CD4-positive, alpha-beta T cell treated with Interleukin-4 for 4 hours (primary cell): ENCODE results near the gene ADGRV1.
"Not testable (repeated sequence)": the region's sequence is repeated elsewhere in the genome, so short reads cannot be mapped to it uniquely, and the experiment has no call there.

Experiments used
- DNase-seq: peaks from one replicate; pipeline ENCODE4 v3.0.0-alpha.2; 2020

The ADGRV1 gene

DNA sequence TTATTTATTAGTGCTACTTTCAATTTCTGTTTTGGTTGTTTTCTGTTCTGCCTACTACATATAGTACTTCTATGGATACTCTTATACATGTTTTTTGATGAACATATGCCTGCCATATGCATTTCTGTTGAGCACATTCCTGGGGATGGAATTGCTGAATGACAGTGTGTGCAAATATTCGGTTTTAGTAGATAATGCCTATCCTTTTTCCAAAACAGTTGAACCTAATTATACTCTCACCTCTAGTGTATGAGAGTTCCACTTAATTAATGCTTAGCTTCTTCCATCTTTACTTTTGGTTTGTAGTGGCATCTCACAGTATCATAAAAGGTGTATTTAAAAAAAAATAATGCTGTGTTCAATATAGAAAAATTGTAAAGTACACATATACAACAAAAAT, 96.8 kb downstream of the ADGRV1 start:
- no peak for DNase-seq

- DNase-seq = no peak
Measured at GRCh38 chr5:90657030-90657429, 98.4 kb downstream of the ADGRV1 start.

DNA sequence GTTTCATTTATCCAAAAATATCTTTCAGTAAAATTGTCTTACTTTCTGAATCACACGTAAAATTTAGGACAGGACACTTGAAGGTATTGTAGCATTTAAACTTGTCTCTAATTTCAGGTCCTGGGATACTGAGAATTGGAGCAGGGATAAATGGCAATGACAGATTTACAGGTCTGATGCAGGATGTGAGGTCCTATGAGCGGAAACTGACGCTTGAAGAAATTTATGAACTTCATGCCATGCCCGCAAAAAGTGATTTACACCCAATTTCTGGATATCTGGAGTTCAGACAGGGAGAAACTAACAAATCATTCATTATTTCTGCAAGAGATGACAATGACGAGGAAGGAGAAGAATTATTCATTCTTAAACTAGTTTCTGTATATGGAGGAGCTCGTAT, 99.2 kb downstream of the ADGRV1 start:
- no peak for DNase-seq

DNA sequence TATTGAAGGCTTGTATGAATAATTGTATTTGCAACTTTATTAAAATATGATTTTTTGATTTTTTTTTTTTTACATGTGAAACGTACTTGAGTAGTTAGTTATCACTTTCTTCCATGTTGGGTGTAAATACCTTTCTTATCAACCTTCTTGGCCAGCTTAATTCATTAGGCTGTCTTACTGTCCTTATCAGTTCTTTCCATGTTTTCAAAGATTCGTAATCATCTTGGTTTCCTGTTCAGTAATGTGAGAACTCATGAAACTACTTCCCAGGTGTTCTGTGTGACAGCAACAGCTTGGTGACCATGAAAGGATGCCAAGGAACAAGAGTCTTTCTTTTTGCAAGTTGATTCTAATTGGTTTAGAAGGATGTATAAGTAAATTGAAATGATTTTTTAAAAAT, 100.0 kb downstream of the ADGRV1 start:
- DNase-seq = no peak

- DNase-seq = not testable (repeated sequence)
Measured at GRCh38 chr5:90668079-90668565, 109.5 kb downstream of the ADGRV1 start.

GRCh38 chr5:90675222-90675621, 116.6 kb downstream of the ADGRV1 start:
- DNase-seq = no peak

DNA sequence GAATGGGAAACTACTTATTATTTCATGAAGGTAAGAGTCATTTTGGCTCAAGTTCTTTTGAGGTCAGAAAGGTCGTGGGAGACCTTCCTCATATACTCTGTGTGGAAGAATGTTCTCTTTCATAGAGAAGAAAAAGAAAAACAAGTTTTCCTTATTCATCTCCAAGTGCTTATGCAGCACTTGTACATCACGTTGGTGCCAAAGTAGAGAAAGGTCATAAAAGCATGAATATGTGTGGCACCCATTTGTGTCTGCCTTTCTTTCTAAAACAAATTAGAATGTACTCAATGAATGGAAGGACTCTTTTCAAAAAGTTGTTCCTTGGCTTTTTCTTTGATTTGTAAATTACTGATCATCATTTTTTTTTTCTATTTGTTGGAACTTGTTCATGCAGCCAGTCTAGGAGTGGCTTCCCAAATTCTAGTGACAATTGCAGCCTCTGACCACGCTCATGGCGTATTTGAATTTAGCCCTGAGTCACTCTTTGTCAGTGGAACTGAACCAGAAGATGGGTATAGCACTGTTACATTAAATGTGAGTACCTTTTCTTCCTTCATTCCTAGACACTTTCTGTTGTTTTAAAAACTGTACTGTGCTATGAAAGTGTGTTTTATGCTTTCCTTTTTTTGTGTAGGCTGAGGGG, 122.4 kb downstream of the ADGRV1 start:
- DNase-seq = no peak

DNA sequence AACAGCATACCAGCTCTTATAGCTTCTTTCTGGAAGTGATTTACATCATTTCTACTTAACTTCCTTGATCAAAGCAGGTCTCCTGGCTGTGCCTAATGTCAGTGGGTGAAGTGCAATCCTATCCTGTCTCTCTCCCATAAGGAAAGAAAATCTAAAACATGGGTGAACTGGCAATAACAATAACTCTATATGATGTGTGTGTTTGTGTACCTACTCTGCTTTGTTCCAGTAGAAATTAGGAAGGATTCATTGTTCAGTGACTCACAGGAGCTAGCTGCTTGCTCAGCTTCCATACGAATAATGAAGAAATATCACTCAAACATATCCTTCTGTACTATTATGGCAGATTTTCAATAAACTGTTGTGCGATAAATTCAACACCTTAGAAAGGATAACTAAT, 123.7 kb downstream of the ADGRV1 start:
- DNase-seq = no peak

DNA sequence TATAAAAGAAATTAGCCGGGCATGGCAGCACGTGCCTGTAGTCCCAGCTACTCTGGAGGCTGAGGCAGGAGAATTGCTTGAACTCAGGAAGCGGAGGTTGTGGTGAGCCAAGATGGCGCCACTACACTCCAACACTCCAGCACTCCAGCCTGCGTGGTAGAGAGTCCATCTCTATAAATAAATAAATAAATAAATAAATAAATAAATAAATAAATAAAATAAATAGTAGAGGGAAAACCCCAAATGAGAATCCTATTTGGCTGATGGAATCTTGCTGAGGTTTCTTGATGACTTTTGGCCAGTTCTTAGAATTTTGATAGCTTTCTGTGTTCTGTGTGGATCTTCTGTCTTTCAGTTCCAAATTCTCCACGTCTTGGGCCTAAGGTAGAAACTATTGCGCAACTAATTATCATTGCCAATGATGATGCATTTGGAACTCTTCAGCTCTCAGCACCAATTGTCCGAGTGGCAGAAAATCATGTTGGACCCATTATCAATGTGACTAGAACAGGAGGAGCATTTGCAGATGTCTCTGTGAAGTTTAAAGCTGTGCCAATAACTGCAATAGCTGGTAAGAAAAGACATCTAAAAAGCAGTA, 126.9 kb downstream of the ADGRV1 start:
- no peak for DNase-seq

- not testable (repeated sequence) for DNase-seq
Measured at GRCh38 chr5:90686363-90686762, 127.8 kb downstream of the ADGRV1 start.

- DNase-seq = not testable (repeated sequence)
Measured at GRCh38 chr5:90687458-90687857, 128.9 kb downstream of the ADGRV1 start.

- no peak for DNase-seq
Measured at GRCh38 chr5:90689064-90689463, 130.5 kb downstream of the ADGRV1 start.

GRCh38 chr5:90690307-90690706, 131.7 kb downstream of the ADGRV1 start:
- DNase-seq = no peak

GRCh38 chr5:90691533-90691932, 132.9 kb downstream of the ADGRV1 start:
- DNase-seq = no peak

DNA sequence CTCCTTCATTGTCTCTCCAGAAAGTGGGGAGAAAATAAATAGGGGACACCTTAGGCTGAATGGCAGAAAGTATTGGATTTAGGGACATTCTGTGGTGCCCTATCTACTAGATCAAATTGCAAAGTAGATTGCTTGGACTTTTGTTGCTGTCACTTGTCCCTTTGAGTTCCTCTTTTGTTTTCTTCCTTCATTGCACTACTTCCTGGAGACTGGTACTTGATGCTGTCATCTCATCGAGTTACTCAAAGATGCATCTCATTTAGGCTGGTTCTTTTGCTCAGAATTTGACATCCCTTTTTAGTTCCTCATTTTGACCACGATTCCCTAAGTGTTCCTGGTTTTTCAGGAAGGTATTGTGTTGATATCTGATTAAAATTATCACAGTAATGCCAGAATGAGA, 137.6 kb downstream of the ADGRV1 start:
- DNase-seq = no peak

DNA sequence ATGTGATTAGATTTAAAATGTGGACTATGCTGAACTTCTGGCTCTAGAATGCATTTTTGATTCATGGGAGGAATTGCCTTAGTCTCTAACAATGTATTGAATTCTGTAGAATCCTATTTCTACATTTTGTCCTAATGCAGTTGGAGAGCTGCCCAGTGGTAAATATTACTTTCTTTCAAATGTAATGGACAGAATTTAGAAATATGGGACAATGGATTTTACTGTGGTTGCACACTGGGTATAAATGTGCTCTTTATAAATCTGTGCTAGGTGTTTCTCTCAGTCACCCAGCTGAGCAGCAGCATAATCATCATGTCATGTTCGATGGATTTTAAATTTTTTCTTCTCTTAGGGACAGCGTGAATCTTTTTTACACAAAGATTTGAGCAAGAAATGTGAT, 141.7 kb downstream of the ADGRV1 start:
- DNase-seq = no peak

DNA sequence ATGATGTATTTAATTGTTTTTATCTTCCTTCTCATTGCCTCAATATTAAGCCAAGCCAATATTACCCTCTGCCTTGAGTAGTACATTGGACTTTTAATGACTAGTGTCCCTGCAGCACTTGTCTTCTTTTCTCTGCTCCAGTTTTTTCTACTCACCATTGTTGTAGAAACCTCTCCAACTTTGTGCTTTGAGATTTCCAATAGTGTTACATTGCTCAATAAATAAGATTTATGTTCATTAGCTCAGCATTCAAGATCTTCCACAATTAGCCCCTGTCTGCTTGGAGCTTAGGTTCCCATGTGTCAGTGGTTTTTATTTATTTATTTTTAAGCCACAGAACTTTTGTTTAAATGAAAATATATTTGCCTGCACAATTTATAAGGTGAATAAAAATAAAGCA, 145.3 kb downstream of the ADGRV1 start:
- DNase-seq = no peak

GRCh38 chr5:90707698-90708097, 149.1 kb downstream of the ADGRV1 start:
- DNase-seq = no peak

DNA sequence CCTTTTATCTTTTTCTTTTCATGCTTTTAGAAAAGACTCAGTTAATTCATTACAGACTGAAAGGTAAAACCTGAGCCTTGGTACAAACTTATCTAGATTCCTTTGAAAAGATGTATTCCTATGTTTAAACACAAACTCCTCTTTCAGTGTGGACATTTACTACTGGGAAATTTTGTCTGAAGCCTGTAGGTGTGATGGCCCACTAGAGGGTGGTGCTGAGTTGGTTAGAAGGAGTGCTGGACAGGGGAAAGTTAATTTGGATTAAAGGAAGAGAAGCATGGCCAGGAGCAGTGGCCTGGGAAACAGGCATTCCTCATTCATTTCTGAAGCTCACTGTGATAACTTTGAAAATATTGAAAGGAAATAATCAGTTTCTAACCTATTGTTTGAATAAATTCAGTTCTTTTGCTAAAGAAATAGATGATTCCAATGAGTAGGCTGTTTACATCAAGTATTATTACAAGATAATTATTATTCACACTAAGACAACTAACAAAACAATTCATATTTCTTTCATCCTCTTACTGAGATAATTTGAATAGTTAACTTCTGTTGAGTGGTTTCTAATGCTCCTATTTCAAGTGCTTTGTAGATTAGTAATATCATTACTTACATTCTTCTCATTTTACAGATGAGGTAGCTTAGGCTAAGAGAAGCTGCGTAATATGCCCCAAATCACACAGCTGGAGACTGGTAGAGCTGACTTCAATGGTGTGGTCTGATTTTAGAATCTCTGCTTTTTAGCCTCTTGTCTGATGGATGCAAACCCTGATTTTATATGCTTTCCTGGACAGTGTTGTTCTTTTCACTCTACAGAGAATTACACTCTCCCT, 150.9 kb downstream of the ADGRV1 start:
- no peak for DNase-seq

DNA sequence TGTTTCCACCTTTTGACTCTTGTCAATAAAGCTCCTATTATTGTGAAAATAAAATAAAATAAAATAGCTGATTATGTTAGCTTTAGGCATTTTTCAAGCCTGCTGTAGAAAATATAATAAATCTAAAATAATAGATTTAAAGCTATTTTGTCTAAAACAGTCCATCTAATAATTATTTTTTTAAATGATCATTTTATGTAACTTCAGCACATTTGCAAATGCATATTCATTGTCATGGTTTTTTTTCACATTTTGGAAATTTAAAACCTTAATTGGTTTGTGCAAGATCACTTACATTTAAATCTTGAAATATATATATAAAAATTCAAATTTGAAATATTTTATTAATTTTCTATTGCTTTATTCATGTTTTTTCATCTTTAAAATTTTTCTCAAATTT, 159.8 kb downstream of the ADGRV1 start:
- DNase-seq = no peak

DNA sequence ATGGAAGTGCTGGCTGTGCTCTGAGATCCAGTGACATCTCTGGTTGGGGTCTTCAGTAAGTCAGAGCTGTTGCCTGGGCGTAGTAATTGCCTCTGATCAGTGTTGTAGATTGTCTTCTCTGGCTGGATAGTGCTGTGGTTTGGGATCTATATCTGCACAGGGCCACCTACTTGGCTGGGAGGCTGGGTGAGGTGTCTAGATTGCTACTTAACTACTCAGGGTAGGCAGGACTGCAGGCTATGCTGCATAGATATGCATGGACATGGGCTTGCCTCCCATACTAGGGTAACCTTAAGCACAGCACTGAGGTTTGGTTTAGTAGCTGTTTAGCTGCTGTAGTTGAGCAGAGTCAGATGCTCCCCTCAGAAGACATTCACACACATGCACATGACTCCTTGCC, 181.0 kb downstream of the ADGRV1 start:
- no peak for DNase-seq

- DNase-seq = no peak
Measured at GRCh38 chr5:90740244-90740799, 181.7 kb downstream of the ADGRV1 start.

DNA sequence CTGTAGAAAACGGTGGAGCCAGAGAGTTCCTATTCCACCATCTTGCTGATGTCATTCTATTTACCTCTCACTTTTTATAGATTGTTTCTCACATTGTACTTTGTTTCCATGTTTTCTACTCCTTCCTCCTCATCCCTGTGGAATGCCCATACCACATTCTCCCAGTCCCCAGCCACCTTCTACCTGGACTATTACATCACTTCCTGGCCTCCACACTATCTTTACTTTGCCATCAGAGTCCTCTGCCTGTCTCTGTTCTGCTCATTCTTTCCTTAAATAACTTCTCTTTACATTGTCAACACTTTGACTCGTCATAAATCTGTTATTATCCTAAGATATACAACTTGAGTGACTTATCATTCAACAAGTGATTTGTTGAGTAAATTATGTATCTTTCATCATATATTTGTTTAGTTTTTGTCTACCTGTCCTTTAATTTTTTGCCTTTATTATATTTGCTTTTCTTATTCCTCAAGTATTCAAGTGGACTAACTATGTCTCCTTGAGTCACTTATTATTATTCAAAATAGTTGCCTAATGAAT, 182.5 kb downstream of the ADGRV1 start:
- DNase-seq = no peak
